K562 (cell line): ENCODE data around the gene JPH3. TPM values are rescaled to one million over a fixed set of nuclear protein-coding genes. Genes with fewer than 3 reads are reported as not detected.

ENCODE experiments used
- ATAC-seq: fragments of 200-7000 bp; cut with Tn5 transposase; 3 replicates; pipeline ENCODE4 v1.9.1; 2020; ENCODE audit warnings: moderate library complexity
- BruUV-seq: library from RNA; stranded (reverse); fragments of 400-500 nt; replicated peaks from 2 replicates; lab custom pipeline; 2021; lab: Mats Ljungman, UMichigan
- CTCF ChIA-PET: fragments of 300-600 bp; formaldehyde crosslinking; extraction: SDS; loops from one replicate; lab custom pipeline; 2021; ENCODE audit warnings: low intra/inter-chr PET ratio; lab: Yijun Ruan, JAX
- POLR2A ChIA-PET: fragments of 300-600, 350-650 bp; sonication (Branson Sonifier 250); formaldehyde crosslinking; extraction: SDS; loops from one replicate; lab custom pipeline; 2021; ENCODE audit warnings: antibody characterized with exemption, inconsistent platforms; lab: Yijun Ruan, JAX
- DNase-seq, 4 experiments: peaks; one replicate each; pipeline versions ENCODE4 v3.0.0 to v3.0.0-alpha.2; 2011 to 2018; ENCODE audit warnings: low spot score in 3 of 4, mixed read lengths in 3 of 4; ENCODE audit errors: extremely low read depth in 1 of 4
- FAIRE-seq: peaks from 2 replicates; lab custom pipeline; 2011; peaks lifted over from hg19 to GRCh38; lab: Jason Lieb, UNC
- H2AFZ ChIP-seq: 2 replicates; pipeline ENCODE4 v1.6.0; 2011; ENCODE audit warnings: low read depth, low read length, control low read depth, inconsistent platforms
- H3K27ac ChIP-seq: fragments of 200-600 bp; 3 replicates; pipeline ENCODE4 v1.8.0; 2011; ENCODE audit warnings: low read depth, mild to moderate bottlenecking, control low read depth, inconsistent platforms, low read length, moderate library complexity, mixed read lengths; ENCODE audit errors: extremely low read depth
- H3K27me3 ChIP-seq, 2 experiments: fragments of 300-600 bp in 1 of 2; 2 replicates in 1 of 2; 3 replicates in 1 of 2; pipeline versions ENCODE4 v1.6.0 to v1.8.0; 2011; ENCODE audit warnings: inconsistent platforms in 2 of 2, low read length in 2 of 2, mild to moderate bottlenecking in 1 of 2, mixed read lengths in 1 of 2, moderate library complexity in 1 of 2; ENCODE audit not compliant: control insufficient read depth in 2 of 2, insufficient read depth in 2 of 2
- H3K36me3 ChIP-seq: fragments of 300-600 bp; 3 replicates; pipeline ENCODE4 v1.8.0; 2011; ENCODE audit warnings: mild to moderate bottlenecking, low read length, inconsistent platforms; ENCODE audit not compliant: control insufficient read depth, insufficient read depth
- H3K4me1 ChIP-seq, 2 experiments: fragments of 200-600 bp in 1 of 2; replicated peaks in 1 of 2; 2 replicates in 1 of 2; 3 replicates in 1 of 2; pipeline versions ENCODE4 v1.5.1 to v1.8.0; 2011; ENCODE audit warnings: inconsistent platforms in 2 of 2, low read length in 2 of 2, mild to moderate bottlenecking in 1 of 2, mixed read lengths in 1 of 2, moderate library complexity in 1 of 2; ENCODE audit not compliant: control insufficient read depth in 2 of 2, insufficient read depth in 2 of 2
- H3K4me2 ChIP-seq: 2 replicates; pipeline ENCODE4 v1.6.1; 2011; ENCODE audit warnings: low read length, control low read depth, inconsistent platforms, mixed read lengths; ENCODE audit not compliant: insufficient read depth
- H3K4me3 ChIP-seq: fragments of 200-600 bp; sonication (generic), shearing (Covaris generic); 2 replicates; pipeline ENCODE4 v1.5.1; 2016; ENCODE audit warnings: control low read depth, inconsistent platforms
- H3K79me2 ChIP-seq: fragments of 200-600 bp; 3 replicates; pipeline ENCODE4 v1.8.0; 2011; ENCODE audit warnings: low read length, inconsistent platforms; ENCODE audit not compliant: control insufficient read depth, insufficient read depth
- H3K9ac ChIP-seq, 2 experiments: 2 replicates each; pipeline versions ENCODE4 v1.6.0 to v1.6.1; 2011; ENCODE audit warnings: low read depth in 2 of 2, low read length in 2 of 2, control low read depth in 1 of 2, inconsistent platforms in 1 of 2, mild to moderate bottlenecking in 1 of 2, mixed read lengths in 1 of 2; ENCODE audit not compliant: insufficient read depth in 1 of 2
- H3K9me1 ChIP-seq: one replicate; pipeline ENCODE4 v1.6.0; 2011; ENCODE audit warnings: inconsistent platforms, mild to moderate bottlenecking, low read length, moderate library complexity; ENCODE audit not compliant: control insufficient read depth, insufficient read depth
- H3K9me3 ChIP-seq: replicated peaks from 2 replicates; pipeline ENCODE4 v1.5.1; 2011; ENCODE audit warnings: low read depth, low read length, inconsistent platforms; ENCODE audit not compliant: control insufficient read depth, insufficient read depth
- H4K20me1 ChIP-seq: replicated peaks from 2 replicates; pipeline ENCODE4 v1.6.1; 2011; ENCODE audit warnings: low read length, inconsistent platforms, mixed read lengths; ENCODE audit not compliant: control insufficient read depth, insufficient read depth
- AFF4 ChIP-seq: sonication (generic); formaldehyde crosslinking; IDR thresholded peaks from 2 replicates; pipeline ENCODE4 v1.8.0; 2023; ENCODE audit warnings: mild to moderate bottlenecking, missing genetic modification reagents
- EGR1 ChIP-seq: fragments of 450-650 bp; conservative IDR thresholded peaks from 2 replicates; pipeline ENCODE4 v1.6.1; 2017; ENCODE audit warnings: mild to moderate bottlenecking
- KDM1A ChIP-seq, 2 experiments: fragments of 450-650 bp; IDR thresholded peaks; 2 replicates each; pipeline ENCODE4 v1.6.1; 2016; ENCODE audit warnings: mild to moderate bottlenecking in 2 of 2
- MXI1 ChIP-seq: IDR thresholded peaks from 2 replicates; pipeline ENCODE4 v1.6.1; 2011; ENCODE audit warnings: low read depth, mild to moderate bottlenecking, improper control_type of control experiment, low read length
- PHB ChIP-seq: fragments of 250-450 bp; sonication (Bioruptor Pico); IDR thresholded peaks from 2 replicates; pipeline ENCODE4 v1.5.0; 2021
- RAD21 ChIP-seq, 2 experiments: fragments of 250-450 bp in 1 of 2; fragments of 450-650 bp in 1 of 2; sonication (Bioruptor Pico) in 1 of 2; formaldehyde crosslinking in 1 of 2; IDR thresholded peaks in 1 of 2; conservative IDR thresholded peaks in 1 of 2; 2 replicates each; pipeline versions ENCODE4 v1.4.0 to v1.8.0; 2020 to 2022; ENCODE audit warnings: mild to moderate bottlenecking in 2 of 2, moderate library complexity in 1 of 2
- SRSF3 ChIP-seq: fragments of 200-400 bp; formaldehyde crosslinking; IDR thresholded peaks from 2 replicates; pipeline ENCODE4 v1.6.1; 2016; ENCODE audit warnings: mild to moderate bottlenecking, low read length, moderate library complexity; ENCODE audit not compliant: insufficient read depth
- TEAD2 ChIP-seq: fragments of 450-650 bp; IDR thresholded peaks from 2 replicates; pipeline ENCODE4 v1.6.1; 2016; ENCODE audit warnings: missing genetic modification characterization, control low read depth, missing compliant biosample characterization
- ZNF431 ChIP-seq: sonication (generic); formaldehyde crosslinking; IDR thresholded peaks from 2 replicates; pipeline ENCODE4 v1.8.0; 2022; ENCODE audit warnings: mild to moderate bottlenecking, missing genetic modification reagents
- WGBS: fragments of 100-300 bp; shearing (Covaris generic); methylation state at CpG from one replicate; pipeline ENCODE4 v1.1.6; 2016; ENCODE audit warnings: low coverage, mixed read lengths; ENCODE audit not compliant: insufficient coverage; ENCODE audit errors: missing lambda C conversion rate; 5-methylcytosine and 5-hydroxymethylcytosine counted together
- in situ Hi-C: fragments of 300-500 bp; cut with MboI; formaldehyde crosslinking; loops from 4 replicates; pipeline ENCODE4 v1.15.0; 2018; ENCODE audit warnings: inconsistent platforms, mixed read lengths
- intact Hi-C: fragments of 100-400 bp; cut with micrococcal nuclease; formaldehyde crosslinking; loops from 2 replicates; pipeline ENCODE4 v1.14.2; 2022
- polyA plus RNA-seq, 8 experiments: library from polyadenylated mRNA; depleted of rRNA in 4 of 8; stranded (reverse) in 5 of 8; unstranded in 3 of 8; fragments of >200 nt; fragmentation: Nextera tagmentation in 2 of 8; fragmentation: Illumina TruSeq in 1 of 8; extraction: Ambion mirVana in 2 of 8; extraction: Trizol in 1 of 8; gene quantifications; 2 replicates each; pipeline versions ENCODE4 v1.2.1 to v1.2.3, GENCODE V29; 2011 to 2014; ENCODE audit warnings: inconsistent platforms in 1 of 8, missing spikeins in 1 of 8
- total RNA-seq, 7 experiments: library from RNA; depleted of rRNA in 6 of 7; stranded (reverse); fragments of >200 nt in 6 of 7; fragmentation: Illumina TruSeq in 2 of 7; extraction: Trizol in 2 of 7; gene quantifications; 2 replicates each; pipeline versions ENCODE4 v1.2.1 to v1.2.3, GENCODE V29; 2011 to 2021; ENCODE audit warnings: low replicate concordance in 1 of 7

Gene JPH3
- total and polyA plus RNA-seq, 9 of the 15 experiments (the other 6 are each of a cell fraction or from before 2014, with no cell fraction given), result 0.01 TPM; not detected in 8

DNA sequence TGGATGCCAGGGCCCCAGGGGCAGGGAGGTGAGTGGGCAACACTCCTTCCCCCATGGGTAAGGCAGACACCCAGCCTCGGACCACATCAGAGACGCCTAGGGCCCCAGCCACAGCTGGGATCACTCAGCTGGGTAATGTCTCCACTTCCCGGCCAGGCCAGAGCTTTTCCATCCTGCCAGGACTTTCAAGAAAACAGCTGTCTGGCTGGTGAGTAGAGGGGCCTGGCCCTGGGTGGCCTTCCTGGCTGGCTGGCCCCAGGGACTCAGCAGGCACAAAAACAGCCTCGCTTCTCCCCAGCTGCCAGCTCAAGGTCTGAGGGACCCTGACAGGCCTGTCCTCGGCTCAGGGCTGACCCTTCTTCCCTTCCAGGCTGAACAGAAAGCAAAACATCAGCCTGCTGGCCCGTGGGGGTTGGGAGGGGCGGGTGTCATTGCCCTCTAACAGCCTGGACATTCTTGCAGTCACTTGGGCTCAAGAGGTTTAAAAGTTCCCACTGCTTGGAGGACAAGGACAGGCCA, 45.3 kb upstream of the JPH3 start (continued):
- TF ChIP-seq SRSF3 (no peak), KDM1A (IDR thresholded peaks at IDR 0.05) (no peak), MXI1 (no peak), TEAD2 (tag) (no peak)

- Histone ChIP-seq H3K27me3 (peaks cover 25 to 56% of the 10 kb centered on the region in 2 experiments), H3K4me3 (no peak overlapping the region), H3K9me1 (no peaks in the 10 kb centered on the region), H3K4me2 (no peak overlapping the region), H3K9ac (no peak overlapping the region), H3K79me2 (no peaks in the 10 kb centered on the region), H3K9me3 (no peaks in the 10 kb centered on the region), H2AFZ (no peak overlapping the region), H4K20me1 (0 out of 2 replicates have a peak, but pooled peaks cover 4% of the 10 kb centered on the region), H3K27ac (no peak overlapping the region), H3K36me3 (no peaks in the 10 kb centered on the region), H3K4me1 (peaks cover 4 to 27% of the 10 kb centered on the region in 2 experiments; a peak in 4 of 5 replicates)
- no peak for FAIRE-seq
- intact Hi-C loops (no loop called here), in situ Hi-C loops (no loop called here)
- BruUV-seq, result no TSS peak
- DNase-seq, result no peak
- ATAC-seq, result no peak
- CTCF ChIA-PET, result interaction anchor here (0.5 kb wide), 1 partner anchor 178 kb away, joined by 3 read pairs; no protein-coding TSS in a partner anchor
- POLR2A ChIA-PET, result no interaction called here
- TF ChIP-seq EGR1 (peak; percentile 38), PHB (CRISPR knock-in tag) (no peak), ZNF431 (CRISPR knock-in tag) (no peak), AFF4 (CRISPR knock-in tag) (no peak), RAD21 (CRISPR knock-in tag; conservative IDR thresholded peaks at IDR 0.05 in 1 of 2, IDR thresholded peaks at IDR 0.05 in 1 of 2) (no peak)
- 0% methylated on average over 3 of the region's 3 CpGs for WGBS
Measured at GRCh38 chr16:87558682-87559081, 43.6 kb upstream of the JPH3 start.
